Tibial nerve (tissue), 4 donors: ENCODE results near the gene TNFRSF13B. TPM values are rescaled to one million over a fixed set of nuclear protein-coding genes. Genes with fewer than 3 reads are reported as not detected.
"Not testable (repeated sequence)": the region's sequence is repeated elsewhere in the genome, so short reads cannot be mapped to it uniquely, and the experiment has no call there.

ENCODE experiments used
- DNase-seq, 2 donors: peaks; one replicate each; pipeline ENCODE4 v3.0.0-alpha.2; 2019; ENCODE audit warnings: low spot score in 2 of 2
- H3K27ac ChIP-seq, 4 donors: fragments of 200-600 bp; sonication (generic) in 3 of 4; one replicate each; pipeline ENCODE4 v1.5.1; 2017 to 2019; ENCODE audit warnings: mild to moderate bottlenecking in 1 of 4
- H3K27me3 ChIP-seq, 2 donors: fragments of 200-600 bp; sonication (generic) in 1 of 2; one replicate each; pipeline versions ENCODE4 v1.5.1 to v1.6.0; 2017 to 2019
- H3K36me3 ChIP-seq, 3 donors: fragments of 200-600 bp; sonication (generic); one replicate each; pipeline ENCODE4 v1.5.1; 2018 to 2019
- H3K4me1 ChIP-seq, 4 donors: fragments of 200-600 bp; sonication (generic) in 3 of 4; one replicate each; pipeline ENCODE4 v1.5.1; 2017 to 2019
- H3K4me3 ChIP-seq, 4 donors: fragments of 200-600 bp; sonication (generic) in 3 of 4; one replicate each; pipeline ENCODE4 v1.5.1; 2017 to 2019; ENCODE audit warnings: mild to moderate bottlenecking in 1 of 4, moderate library complexity in 1 of 4
- H3K9me3 ChIP-seq, 4 donors: fragments of 200-600 bp; sonication (generic) in 3 of 4; one replicate each; pipeline ENCODE4 v1.5.1; 2017 to 2019
- CTCF ChIP-seq, 5 experiments: fragments of 200-600 bp in 3 of 5; fragments of 450-650 bp in 2 of 5; sonication (generic) in 3 of 5; IDR thresholded peaks; one replicate each; pipeline ENCODE4 v1.5.1; 2016 to 2019; ENCODE audit warnings: antibody characterized with exemption in 5 of 5, mild to moderate bottlenecking in 3 of 5, moderate library complexity in 2 of 5
- EP300 ChIP-seq, 2 donors: sonication (generic); formaldehyde crosslinking; IDR thresholded peaks; one replicate each; pipeline ENCODE4 v1.6.1; 2017; ENCODE audit warnings: antibody characterized with exemption in 2 of 2, mild to moderate bottlenecking in 1 of 2
- POLR2A ChIP-seq, 2 donors: fragments of 450-650 bp; IDR thresholded peaks; one replicate each; pipeline ENCODE4 v1.6.1; 2017; ENCODE audit warnings: antibody characterized with exemption in 2 of 2, mild to moderate bottlenecking in 2 of 2, moderate library complexity in 2 of 2
- WGBS, 2 donors: methylation state at CpG; one replicate each; pipeline ENCODE4 v1.1.5; 2018; 5-methylcytosine and 5-hydroxymethylcytosine counted together
- total RNA-seq, 4 donors: library from RNA; depleted of rRNA; stranded (reverse); fragments of >200 nt; gene quantifications; one replicate each; pipeline ENCODE4 v1.1.0, GENCODE V29; 2016

Gene TNFRSF13B
- total RNA-seq, 4 donors from 2014 or later = not detected

- H3K4me3 ChIP-seq = no peak overlapping the region
- no peaks in the 10 kb centered on the region for H3K27me3 ChIP-seq
- 89 to 93% methylated on average over 4 of the region's 4 CpGs for WGBS, 2 donors
- peak in 1 of 2 donors; percentile 7 for DNase-seq
- no peaks in the 10 kb centered on the region for H3K9me3 ChIP-seq
- H3K4me1 ChIP-seq = no peaks in the 10 kb centered on the region
- no peak overlapping the region for H3K27ac ChIP-seq
- TF ChIP-seq EP300 (IDR thresholded peaks at IDR 0.05) (no peak), POLR2A (IDR thresholded peaks at IDR 0.05) (no peak), CTCF (IDR thresholded peaks at IDR 0.05) (no peak)
- H3K36me3 ChIP-seq = no peaks in the 10 kb centered on the region
Measured at GRCh38 chr17:16922386-16923096, 49.4 kb downstream of the TNFRSF13B start.

- H3K36me3 ChIP-seq, DNase-seq, H3K27me3 ChIP-seq, H3K9me3 ChIP-seq, H3K4me1 ChIP-seq, H3K4me3 ChIP-seq, H3K27ac ChIP-seq: not testable (repeated sequence)
- WGBS, 2 donors = 76 to 82% methylated on average over 6 of the region's 6 CpGs
Measured at GRCh38 chr17:16921451-16921850, 50.5 kb downstream of the TNFRSF13B start.

- Histone ChIP-seq H3K4me3 (no peak overlapping the region), H3K36me3 (no peaks in the 10 kb centered on the region), H3K27ac (no peak overlapping the region), H3K9me3 (no peaks in the 10 kb centered on the region), H3K27me3 (no peaks in the 10 kb centered on the region), H3K4me1 (no peaks in the 10 kb centered on the region)
- 89 to 98% methylated on average over 7 to 8 of the region's 8 CpGs for WGBS, 2 donors
- no peak for TF ChIP-seq CTCF (IDR thresholded peaks at IDR 0.05)
- no peak for TF ChIP-seq EP300 (IDR thresholded peaks at IDR 0.05)
- no peak for TF ChIP-seq POLR2A (IDR thresholded peaks at IDR 0.05)
- no peak for DNase-seq
Measured at GRCh38 chr17:16920628-16921020, 51.3 kb downstream of the TNFRSF13B start.

- WGBS, 2 donors = 73 to 77% methylated on average over 14 to 15 of the region's 15 CpGs
- H3K4me3 ChIP-seq = no peak overlapping the region
- no peaks in the 10 kb centered on the region for H3K4me1 ChIP-seq
- TF ChIP-seq POLR2A (IDR thresholded peaks at IDR 0.05) (no peak), EP300 (IDR thresholded peaks at IDR 0.05) (no peak), CTCF (IDR thresholded peaks at IDR 0.05) (no peak)
- no peaks in the 10 kb centered on the region for H3K9me3 ChIP-seq
- H3K27me3 ChIP-seq = no peaks in the 10 kb centered on the region
- H3K27ac ChIP-seq = no peak overlapping the region
- DNase-seq = no peak
- no peaks in the 10 kb centered on the region for H3K36me3 ChIP-seq
Measured at GRCh38 chr17:16919663-16920627, 52.0 kb downstream of the TNFRSF13B start.

- H3K9me3 ChIP-seq = no peaks in the 10 kb centered on the region
- no peaks in the 10 kb centered on the region for H3K27me3 ChIP-seq
- WGBS, 2 donors = 48 to 59% methylated on average over 6 of the region's 6 CpGs
- DNase-seq = no peak
- no peak for TF ChIP-seq EP300 (IDR thresholded peaks at IDR 0.05)
- no peak for TF ChIP-seq POLR2A (IDR thresholded peaks at IDR 0.05)
- no peak for TF ChIP-seq CTCF (IDR thresholded peaks at IDR 0.05)
- H3K27ac ChIP-seq = no peak overlapping the region
- H3K4me3 ChIP-seq = no peak overlapping the region
- H3K36me3 ChIP-seq = no peaks in the 10 kb centered on the region
- no peaks in the 10 kb centered on the region for H3K4me1 ChIP-seq
Measured at GRCh38 chr17:16918443-16918842, 53.5 kb downstream of the TNFRSF13B start.
